NT2/D1 (cell line): Measurements from ENCODE around the gene FRY.

Experiments
- SUZ12 ChIP-seq: IDR thresholded peaks from 2 replicates; pipeline ENCODE4 v1.6.1; 2011; ENCODE audit not compliant: insufficient read length, insufficient read depth; ENCODE audit errors: extremely low read depth
- YY1 ChIP-seq: IDR thresholded peaks from 2 replicates; pipeline ENCODE4 v1.6.1; 2011; ENCODE audit not compliant: insufficient read length, insufficient read depth
- ZNF274 ChIP-seq: IDR thresholded peaks from 2 replicates; pipeline ENCODE4 v1.6.1; 2011; ENCODE audit warnings: mild to moderate bottlenecking, low read depth, low read length

- no peak for TF ChIP-seq SUZ12
- no peak for TF ChIP-seq YY1
- no peak for TF ChIP-seq ZNF274
These were observed 234.2 kb downstream of the FRY start for GRCh38 chr13:32265726-32266125.
